CD8-positive, alpha-beta memory T cell (primary cell): ENCODE measurements around the gene TTC29. TPM values are rescaled to one million over a fixed set of nuclear protein-coding genes. Genes with fewer than 3 reads are reported as not detected.

Experiments used
- CTCF ChIA-PET: fragments of 350-600 bp; sonication (Branson Sonifier 250); formaldehyde crosslinking; loops from one replicate; lab custom pipeline; 2021; ENCODE audit warnings: antibody characterized with exemption; lab: Charles Lee
- POLR2A ChIA-PET: fragments of 350-600 bp; sonication (Branson Sonifier 250); formaldehyde crosslinking; loops from one replicate; lab custom pipeline; 2021; ENCODE audit warnings: antibody characterized with exemption; lab: Charles Lee
- DNase-seq, 5 donors: peaks; one replicate each; pipeline versions ENCODE4 v3.0.0 to v3.0.0-alpha.2; 2020 to 2022; ENCODE audit warnings: mixed read lengths in 1 of 5
- H3K27ac ChIP-seq: one replicate; pipeline ENCODE4 v1.7.0; 2013; ENCODE audit warnings: low read depth, mild to moderate bottlenecking, low read length, moderate library complexity
- H3K27me3 ChIP-seq: 2 replicates; pipeline ENCODE4 v1.7.0; 2013; ENCODE audit warnings: low read length, mild to moderate bottlenecking; ENCODE audit not compliant: insufficient read depth, poor library complexity, severe bottlenecking
- H3K36me3 ChIP-seq: 2 replicates; pipeline ENCODE4 v1.7.0; 2013; ENCODE audit warnings: mild to moderate bottlenecking, low read length, moderate library complexity; ENCODE audit not compliant: insufficient read depth
- H3K4me1 ChIP-seq: 2 replicates; pipeline ENCODE4 v1.7.0; 2013; ENCODE audit warnings: mild to moderate bottlenecking, low read length, moderate library complexity; ENCODE audit not compliant: insufficient read depth
- H3K4me3 ChIP-seq: 2 replicates; pipeline ENCODE4 v1.7.0; 2013; ENCODE audit warnings: mild to moderate bottlenecking, low read length
- H3K9me3 ChIP-seq: 2 replicates; pipeline ENCODE4 v1.7.0; 2013; ENCODE audit warnings: mild to moderate bottlenecking, low read length
- H3K27ac Mint-ChIP-seq, 8 donors: one replicate each; pipeline ENCODE4 v1.8.0; 2020 to 2021; ENCODE audit warnings: mixed read lengths in 8 of 8, mild to moderate bottlenecking in 6 of 8, inconsistent platforms in 3 of 8, moderate library complexity in 3 of 8
- H3K27me3 Mint-ChIP-seq, 2 donors: one replicate each; pipeline ENCODE4 v1.8.0; 2020 to 2021; ENCODE audit warnings: mixed read lengths in 2 of 2, mild to moderate bottlenecking in 1 of 2, moderate library complexity in 1 of 2
- H3K36me3 Mint-ChIP-seq, 3 donors: one replicate each; pipeline ENCODE4 v1.8.0; 2020 to 2021; ENCODE audit warnings: mixed read lengths in 3 of 3, inconsistent platforms in 1 of 3, mild to moderate bottlenecking in 1 of 3
- H3K4me1 Mint-ChIP-seq, 3 donors: one replicate each; pipeline ENCODE4 v1.8.0; 2020 to 2021; ENCODE audit warnings: mixed read lengths in 3 of 3, inconsistent platforms in 1 of 3, mild to moderate bottlenecking in 1 of 3
- H3K4me3 Mint-ChIP-seq, 7 donors: one replicate each; pipeline ENCODE4 v1.8.0; 2020 to 2021; ENCODE audit warnings: mixed read lengths in 7 of 7, mild to moderate bottlenecking in 6 of 7, moderate library complexity in 4 of 7, inconsistent platforms in 2 of 7
- H3K9me3 Mint-ChIP-seq, 5 donors: one replicate each; pipeline ENCODE4 v1.8.0; 2020 to 2022; ENCODE audit warnings: mixed read lengths in 5 of 5, mild to moderate bottlenecking in 3 of 5, moderate library complexity in 2 of 5, inconsistent platforms in 1 of 5
- polyA plus RNA-seq: library from polyadenylated mRNA; unstranded; fragments of 300-500 nt; fragmentation: Illumina TruSeq; gene quantifications from one replicate; pipeline ENCODE4 v1.2.3, GENCODE V29; 2021
- total RNA-seq, 2 experiments: library from RNA; stranded (reverse); gene quantifications; one replicate each; pipeline ENCODE4 v1.2.3, GENCODE V29; 2021

TTC29 gene
- total and polyA plus RNA-seq, 3 experiments from 2014 or later = not detected

- H3K9me3 ChIP-seq = no peaks in the 10 kb centered on the region
- Mint-ChIP-seq H3K4me1 (no peaks in the 10 kb centered on the region), H3K27ac (no peak overlapping the region), H3K9me3 (no peaks in the 10 kb centered on the region), H3K4me3 (no peak overlapping the region), H3K27me3 (peaks cover 2 to 18% of the 10 kb centered on the region in 2 donors), H3K36me3 (no peaks in the 10 kb centered on the region)
- H3K4me3 ChIP-seq = no peak overlapping the region
- ChIA-PET CTCF (no interaction called here), POLR2A (no interaction called here)
- H3K27me3 ChIP-seq = no peaks in the 10 kb centered on the region
- no peak overlapping the region for H3K27ac ChIP-seq
- no peaks in the 10 kb centered on the region for H3K4me1 ChIP-seq
- no peaks in the 10 kb centered on the region for H3K36me3 ChIP-seq
- no peak for DNase-seq
These were observed 18.0 kb downstream of the TTC29 start for GRCh38 chr4:146927695-146928094.

DNA sequence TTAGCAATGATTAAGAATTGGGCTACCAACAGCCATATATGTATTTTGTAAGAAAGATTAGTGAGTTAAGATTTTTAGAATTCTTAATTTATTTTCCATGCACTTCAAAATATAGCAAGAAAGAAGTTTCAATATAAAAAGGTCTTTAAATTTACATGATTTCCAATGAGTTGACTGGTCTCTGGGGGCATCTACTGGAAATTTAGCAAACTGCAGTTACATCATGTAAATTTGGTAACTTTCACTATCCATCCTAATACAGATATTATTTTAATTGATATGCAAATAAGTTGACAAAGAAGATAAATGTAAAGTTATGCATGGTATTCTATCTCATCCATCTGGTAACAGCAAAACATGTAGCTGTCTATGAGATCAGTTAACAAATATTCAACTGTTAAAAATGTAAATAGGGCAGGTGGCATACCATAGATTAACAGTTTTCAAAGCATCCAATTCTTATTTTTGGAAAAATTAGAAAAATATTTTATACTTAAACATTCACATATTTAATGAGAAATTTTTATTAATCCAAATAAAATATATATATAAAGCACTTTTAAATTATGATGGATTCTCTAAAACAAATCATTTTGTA is 29.1 kb downstream of the TTC29 start:
- Histone ChIP-seq H3K36me3 (no peaks in the 10 kb centered on the region), H3K4me1 (no peaks in the 10 kb centered on the region), H3K9me3 (no peaks in the 10 kb centered on the region), H3K27ac (no peak overlapping the region), H3K4me3 (no peak overlapping the region), H3K27me3 (no peaks in the 10 kb centered on the region)
- Mint-ChIP-seq H3K36me3 (no peaks in the 10 kb centered on the region), H3K9me3 (no peaks in the 10 kb centered on the region), H3K4me3 (no peak overlapping the region), H3K4me1 (no peaks in the 10 kb centered on the region), H3K27ac (no peak overlapping the region), H3K27me3 (peaks cover 0 to 3% of the 10 kb centered on the region in 2 donors)
- ChIA-PET POLR2A (no interaction called here), CTCF (interaction anchor here (1.3 kb wide), 1 partner anchor 822 kb away, joined by 3 read pairs; no protein-coding TSS in a partner anchor)
- DNase-seq = peak in 2 of 5 donors; percentile 4 to 13

GRCh38 chr4:146915132-146915531 is 30.5 kb downstream of the TTC29 start:
- CTCF ChIA-PET = no interaction called here
- no peak overlapping the region for H3K4me3 ChIP-seq
- no peaks in the 10 kb centered on the region for H3K27me3 ChIP-seq
- H3K36me3 ChIP-seq = no peaks in the 10 kb centered on the region
- POLR2A ChIA-PET = no interaction called here
- Mint-ChIP-seq H3K9me3 (no peaks in the 10 kb centered on the region), H3K4me1 (no peaks in the 10 kb centered on the region), H3K4me3 (no peak overlapping the region), H3K27me3 (peaks cover 3 to 5% of the 10 kb centered on the region in 2 donors), H3K36me3 (no peaks in the 10 kb centered on the region), H3K27ac (no peak overlapping the region)
- no peaks in the 10 kb centered on the region for H3K4me1 ChIP-seq
- no peak for DNase-seq
- H3K9me3 ChIP-seq = no peaks in the 10 kb centered on the region
- no peak overlapping the region for H3K27ac ChIP-seq

DNA sequence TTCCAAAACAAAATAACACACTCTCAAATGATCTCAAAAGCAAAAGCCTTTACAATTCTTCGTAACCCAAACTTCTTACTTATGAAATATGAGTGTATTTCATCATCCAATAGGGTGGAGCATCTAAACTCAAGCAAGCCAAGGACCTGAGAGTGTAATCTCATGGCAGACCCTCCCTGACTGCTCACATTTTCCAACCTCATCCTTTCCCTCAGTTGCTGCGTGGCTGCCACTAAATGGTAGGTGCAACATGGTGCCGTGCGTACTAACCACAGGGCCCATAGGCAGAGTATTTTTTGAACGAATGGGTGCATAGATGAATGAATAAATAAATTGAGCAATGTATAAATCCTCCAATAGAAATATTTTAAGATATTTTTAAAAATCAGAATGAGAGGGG is 45.4 kb downstream of the TTC29 start:
- DNase-seq = no peak
- Histone ChIP-seq H3K4me3 (no peak overlapping the region), H3K4me1 (no peaks in the 10 kb centered on the region), H3K9me3 (no peaks in the 10 kb centered on the region), H3K27ac (no peak overlapping the region), H3K27me3 (no peaks in the 10 kb centered on the region), H3K36me3 (no peaks in the 10 kb centered on the region)
- peaks cover 18 to 28% of the 10 kb centered on the region in 2 donors for H3K27me3 Mint-ChIP-seq
- no peak overlapping the region for H3K27ac Mint-ChIP-seq
- CTCF ChIA-PET = no interaction called here
- no peaks in the 10 kb centered on the region for H3K36me3 Mint-ChIP-seq
- POLR2A ChIA-PET = no interaction called here
- H3K9me3 Mint-ChIP-seq = peaks cover 0 to 2% (median 0%) of the 10 kb centered on the region in 5 donors
- H3K4me1 Mint-ChIP-seq = no peaks in the 10 kb centered on the region
- no peak overlapping the region for H3K4me3 Mint-ChIP-seq

DNA sequence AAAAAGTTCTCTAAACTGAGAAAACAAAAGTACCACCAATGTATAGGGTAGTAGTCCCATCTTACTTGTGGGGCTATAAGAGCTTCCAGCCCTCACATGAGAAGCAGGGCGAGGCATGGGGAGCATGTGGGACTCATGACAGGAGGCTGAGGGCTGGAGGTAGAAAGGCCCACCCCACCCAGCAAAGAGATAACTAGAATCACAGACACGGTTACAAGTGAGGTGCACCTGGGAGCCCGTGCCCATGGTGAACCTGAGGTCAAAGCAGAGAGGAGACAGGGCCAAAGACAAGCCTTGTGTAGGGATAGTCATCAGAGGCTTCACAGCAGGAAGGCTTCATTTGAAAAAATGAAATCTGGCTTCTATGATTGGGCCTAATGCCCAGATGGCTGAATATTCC is 55.4 kb downstream of the TTC29 start:
- no peak overlapping the region for H3K4me3 ChIP-seq
- no peaks in the 10 kb centered on the region for H3K36me3 ChIP-seq
- no peaks in the 10 kb centered on the region for H3K9me3 ChIP-seq
- CTCF ChIA-PET = interaction anchor here (1.0 kb wide), 1 partner anchor 29 kb away, joined by 3 read pairs; no protein-coding TSS in a partner anchor
- Mint-ChIP-seq H3K27me3 (peaks cover 0 to 13% of the 10 kb centered on the region in 2 donors), H3K27ac (peak overlapping the region in 1 of 8 donors; percentile 66), H3K4me1 (no peaks in the 10 kb centered on the region), H3K36me3 (no peaks in the 10 kb centered on the region), H3K4me3 (no peak overlapping the region), H3K9me3 (peaks cover 0 to 2% (median 0%) of the 10 kb centered on the region in 5 donors)
- DNase-seq = no peak
- H3K4me1 ChIP-seq = no peaks in the 10 kb centered on the region
- POLR2A ChIA-PET = no interaction called here
- H3K27ac ChIP-seq = no peak overlapping the region
- H3K27me3 ChIP-seq = no peaks in the 10 kb centered on the region

DNA sequence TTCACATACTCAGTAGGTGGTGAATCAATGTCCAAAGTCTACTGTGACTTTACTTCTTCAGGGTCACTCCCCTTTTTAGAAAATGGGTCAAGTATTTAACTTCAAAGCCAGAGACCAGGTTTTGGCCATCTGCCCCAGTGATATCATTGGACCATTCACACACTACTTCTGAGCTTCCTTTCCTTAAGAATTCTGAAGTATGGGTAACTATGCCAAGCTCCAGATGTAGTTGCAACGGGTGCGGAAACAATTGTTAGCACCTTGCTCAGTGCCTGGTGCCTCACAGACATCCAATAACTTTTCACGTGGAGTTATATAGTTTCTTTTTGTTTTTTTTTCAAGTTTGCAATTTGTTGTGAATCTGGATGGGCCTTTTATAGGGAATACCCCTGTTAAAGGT is 62.6 kb downstream of the TTC29 start:
- Mint-ChIP-seq H3K4me1 (no peaks in the 10 kb centered on the region), H3K9me3 (no peaks in the 10 kb centered on the region), H3K27me3 (peaks cover 0 to 9% of the 10 kb centered on the region in 2 donors), H3K36me3 (no peaks in the 10 kb centered on the region), H3K4me3 (no peak overlapping the region), H3K27ac (no peak overlapping the region)
- CTCF ChIA-PET = no interaction called here
- no peaks in the 10 kb centered on the region for H3K4me1 ChIP-seq
- H3K9me3 ChIP-seq = no peaks in the 10 kb centered on the region
- H3K36me3 ChIP-seq = no peaks in the 10 kb centered on the region
- no peak overlapping the region for H3K4me3 ChIP-seq
- no peaks in the 10 kb centered on the region for H3K27me3 ChIP-seq
- H3K27ac ChIP-seq = no peak overlapping the region
- no peak for DNase-seq
- POLR2A ChIA-PET = no interaction called here

- H3K27ac Mint-ChIP-seq = no peak overlapping the region
- Histone ChIP-seq H3K27me3 (no peaks in the 10 kb centered on the region), H3K4me3 (no peak overlapping the region), H3K36me3 (no peaks in the 10 kb centered on the region), H3K9me3 (no peaks in the 10 kb centered on the region), H3K27ac (no peak overlapping the region), H3K4me1 (no peaks in the 10 kb centered on the region)
- H3K4me1 Mint-ChIP-seq = no peaks in the 10 kb centered on the region
- ChIA-PET CTCF (no interaction called here), POLR2A (no interaction called here)
- DNase-seq = no peak
- no peak overlapping the region for H3K4me3 Mint-ChIP-seq
- no peaks in the 10 kb centered on the region for H3K36me3 Mint-ChIP-seq
- no peaks in the 10 kb centered on the region for H3K9me3 Mint-ChIP-seq
- peaks cover 4 to 21% of the 10 kb centered on the region in 2 donors for H3K27me3 Mint-ChIP-seq
These were observed 88.4 kb downstream of the TTC29 start for GRCh38 chr4:146857298-146857697.

GRCh38 chr4:146855761-146856160 is 89.9 kb downstream of the TTC29 start:
- Mint-ChIP-seq H3K36me3 (no peaks in the 10 kb centered on the region), H3K4me1 (no peaks in the 10 kb centered on the region), H3K4me3 (no peak overlapping the region), H3K27me3 (peaks cover 4 to 21% of the 10 kb centered on the region in 2 donors), H3K27ac (no peak overlapping the region), H3K9me3 (no peaks in the 10 kb centered on the region)
- Histone ChIP-seq H3K4me3 (no peak overlapping the region), H3K27ac (no peak overlapping the region), H3K36me3 (no peaks in the 10 kb centered on the region), H3K9me3 (no peaks in the 10 kb centered on the region), H3K27me3 (no peaks in the 10 kb centered on the region), H3K4me1 (no peaks in the 10 kb centered on the region)
- no peak for DNase-seq
- ChIA-PET CTCF (no interaction called here), POLR2A (no interaction called here)
